Activated CD4-positive, alpha-beta memory T cell treated with anti-CD3 and anti-CD28 coated beads, Interleukin-2, amount 10 ng/mL, durations not matched to agents 7 days and 5 days (primary cell): Measurements from ENCODE around the gene GCFC2. TPM values are rescaled to one million over a fixed set of nuclear protein-coding genes. Genes with fewer than 3 reads are reported as not detected.
"Not testable (repeated sequence)": the region's sequence is repeated elsewhere in the genome, so short reads cannot be mapped to it uniquely, and the experiment has no call there.

Experiments used
- CTCF ChIA-PET: fragments of 350-600 bp; sonication (Branson Sonifier 250); formaldehyde crosslinking; loops from one replicate; lab custom pipeline; 2021; ENCODE audit warnings: antibody characterized with exemption, inconsistent platforms; lab: Charles Lee
- POLR2A ChIA-PET: fragments of 350-600 bp; sonication (Branson Sonifier 250); formaldehyde crosslinking; loops from one replicate; lab custom pipeline; 2021; ENCODE audit warnings: antibody characterized with exemption; lab: Charles Lee
- DNase-seq: peaks from one replicate; pipeline ENCODE4 v3.0.0-alpha.2; 2020
- H3K27ac Mint-ChIP-seq: one replicate; pipeline ENCODE4 v1.8.0; 2021; ENCODE audit warnings: mild to moderate bottlenecking, mixed read lengths
- H3K27me3 Mint-ChIP-seq: one replicate; pipeline ENCODE4 v1.8.0; 2021; ENCODE audit warnings: mixed read lengths
- H3K36me3 Mint-ChIP-seq: one replicate; pipeline ENCODE4 v1.8.0; 2021; ENCODE audit warnings: low read depth, mixed read lengths
- H3K4me1 Mint-ChIP-seq: one replicate; pipeline ENCODE4 v1.8.0; 2021; ENCODE audit warnings: mixed read lengths
- H3K4me3 Mint-ChIP-seq: one replicate; pipeline ENCODE4 v1.8.0; 2021; ENCODE audit warnings: mild to moderate bottlenecking, mixed read lengths
- H3K9me3 Mint-ChIP-seq: one replicate; pipeline ENCODE4 v1.8.0; 2021; ENCODE audit warnings: mixed read lengths
- total RNA-seq, 2 experiments: library from RNA; stranded (reverse); gene quantifications; one replicate each; pipeline ENCODE4 v1.2.3, GENCODE V29; 2021

The GCFC2 gene
- total RNA-seq, 2 experiments from 2014 or later: 20.4 to 21.6 TPM

DNA sequence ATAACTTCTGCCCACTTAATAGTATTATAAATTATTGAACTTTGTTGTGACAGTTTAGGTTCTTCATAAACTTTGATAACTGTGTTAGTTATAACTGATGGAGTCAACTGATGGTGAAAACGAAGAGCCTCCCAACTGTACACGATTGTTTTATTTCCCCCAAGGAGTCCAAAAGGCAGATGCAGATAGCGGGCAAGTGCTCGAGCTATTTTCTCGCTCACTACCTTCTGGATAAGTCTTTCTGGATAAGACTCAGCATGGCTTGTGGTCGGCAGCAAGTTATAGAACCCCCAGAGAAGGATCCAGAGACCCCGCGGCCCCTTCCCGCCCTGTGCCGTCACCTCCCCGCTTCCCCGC lies 517 bp downstream of the GCFC2 start:
- Mint-ChIP-seq H3K27ac (peak overlapping the region; percentile 92), H3K27me3 (no peaks in the 10 kb centered on the region), H3K36me3 (peaks cover 11% of the 10 kb centered on the region), H3K4me1 (peaks cover 36% of the 10 kb centered on the region), H3K4me3 (peak overlapping the region; percentile 88), H3K9me3 (no peaks in the 10 kb centered on the region)
- ChIA-PET CTCF (interaction anchor here (2.7 kb wide), 1 partner anchor 32 kb away, joined by 7 read pairs; no protein-coding TSS in a partner anchor), POLR2A (interaction anchor here (0.6 to 2.8 kb wide), 6 partner anchors 12 to 1056 kb away, joined by 3 to 11 read pairs (median 4); partner anchors contain the start of genes MRPL19 and SEMA4F)
- DNase-seq: no peak

DNA sequence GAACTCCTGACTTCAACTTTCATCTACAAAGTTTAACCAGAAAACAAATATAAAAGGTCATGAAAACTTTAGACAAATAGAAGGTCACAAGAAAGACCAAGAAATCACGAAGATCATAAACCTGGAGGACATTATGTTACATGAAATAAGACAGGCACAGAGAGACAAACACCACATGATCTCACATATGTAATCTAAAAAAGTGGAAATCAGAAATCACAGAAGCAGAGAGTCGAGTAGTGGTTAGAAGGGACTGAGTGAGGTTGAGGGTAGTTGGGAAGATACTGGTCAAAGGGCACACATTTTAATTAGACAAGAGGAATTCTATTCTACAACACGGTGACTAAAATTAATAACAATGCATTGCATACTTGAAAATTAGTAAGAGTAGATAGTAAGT lies 1.4 kb downstream of the GCFC2 start:
- CTCF ChIA-PET: interaction anchor here (1.7 to 2.7 kb wide), 4 partner anchors 31 to 69 kb away, joined by 5 to 7 read pairs (median 6); partner anchors contain the start of gene MRPL19

DNA sequence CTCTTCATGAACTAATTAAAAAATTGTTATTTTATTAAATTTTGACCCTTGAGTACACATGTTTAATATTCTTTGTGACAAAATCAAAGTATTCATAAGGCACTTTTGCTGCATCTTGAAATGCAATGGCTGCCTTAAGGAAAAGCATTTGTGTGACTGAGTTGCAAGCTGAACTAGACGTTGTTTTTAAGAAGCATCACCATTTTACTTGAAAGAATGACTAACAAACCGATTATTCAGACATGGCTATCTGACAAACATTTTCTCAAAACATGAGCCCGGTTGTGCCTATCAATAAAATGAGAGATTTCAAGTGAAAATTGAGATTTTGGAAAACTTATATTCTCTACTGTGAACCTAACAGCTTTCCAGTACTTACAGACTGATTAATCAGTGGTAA lies 2.8 kb downstream of the GCFC2 start:
- Mint-ChIP-seq H3K36me3 (peaks cover 27% of the 10 kb centered on the region), H3K9me3 (no peaks in the 10 kb centered on the region), H3K4me3 (no peak overlapping the region), H3K27ac (no peak overlapping the region), H3K4me1 (peaks cover 34% of the 10 kb centered on the region), H3K27me3 (no peaks in the 10 kb centered on the region)
- ChIA-PET POLR2A (interaction anchor here (1.7 kb wide), 1 partner anchor 10 kb away, joined by 3 read pairs; no protein-coding TSS in a partner anchor), CTCF (interaction anchor here (0.6 to 1.8 kb wide), 5 partner anchors 28 to 1322 kb away, joined by 3 to 7 read pairs (median 5); partner anchors contain the start of gene MRPL19)
- no peak for DNase-seq

More for the DNA sequence above, 1.4 kb downstream of the GCFC2 start:
- Mint-ChIP-seq H3K4me1 (peaks cover 34% of the 10 kb centered on the region), H3K36me3 (peaks cover 20% of the 10 kb centered on the region), H3K27ac (peak overlapping the region; percentile 3), H3K4me3 (peak overlapping the region; percentile 65), H3K9me3 (no peaks in the 10 kb centered on the region), H3K27me3 (no peaks in the 10 kb centered on the region)
- DNase-seq: no peak
- POLR2A ChIA-PET: interaction anchor here (1.7 to 2.8 kb wide), 2 partner anchors 11 to 62 kb away, joined by 3 to 11 read pairs; partner anchors contain the start of gene MRPL19

DNA sequence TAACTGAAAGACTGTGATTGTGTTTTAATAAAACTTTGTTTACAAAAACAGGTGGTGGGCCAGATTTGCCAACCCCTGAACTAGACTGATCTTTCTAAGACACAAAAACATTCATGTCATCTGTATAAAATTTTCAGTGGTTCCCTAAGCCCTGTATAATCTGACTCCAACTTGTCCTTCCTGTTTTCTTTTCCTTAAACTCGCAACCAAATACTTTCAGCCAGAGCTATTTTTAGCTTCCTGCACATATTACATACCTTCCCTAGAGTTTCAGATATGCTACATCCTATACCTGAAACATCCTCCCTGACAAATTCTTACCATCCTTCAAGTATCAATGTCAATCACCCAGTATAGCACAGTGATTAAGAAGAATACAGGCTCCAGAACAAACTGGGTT lies 4.8 kb downstream of the GCFC2 start:
- Mint-ChIP-seq H3K4me1 (peaks cover 28% of the 10 kb centered on the region), H3K36me3 (peaks cover 43% of the 10 kb centered on the region), H3K27ac (no peak overlapping the region), H3K4me3 (no peak overlapping the region), H3K27me3 (no peaks in the 10 kb centered on the region), H3K9me3 (no peaks in the 10 kb centered on the region)
- CTCF ChIA-PET: no interaction called here
- POLR2A ChIA-PET: no interaction called here
- no peak for DNase-seq

DNA sequence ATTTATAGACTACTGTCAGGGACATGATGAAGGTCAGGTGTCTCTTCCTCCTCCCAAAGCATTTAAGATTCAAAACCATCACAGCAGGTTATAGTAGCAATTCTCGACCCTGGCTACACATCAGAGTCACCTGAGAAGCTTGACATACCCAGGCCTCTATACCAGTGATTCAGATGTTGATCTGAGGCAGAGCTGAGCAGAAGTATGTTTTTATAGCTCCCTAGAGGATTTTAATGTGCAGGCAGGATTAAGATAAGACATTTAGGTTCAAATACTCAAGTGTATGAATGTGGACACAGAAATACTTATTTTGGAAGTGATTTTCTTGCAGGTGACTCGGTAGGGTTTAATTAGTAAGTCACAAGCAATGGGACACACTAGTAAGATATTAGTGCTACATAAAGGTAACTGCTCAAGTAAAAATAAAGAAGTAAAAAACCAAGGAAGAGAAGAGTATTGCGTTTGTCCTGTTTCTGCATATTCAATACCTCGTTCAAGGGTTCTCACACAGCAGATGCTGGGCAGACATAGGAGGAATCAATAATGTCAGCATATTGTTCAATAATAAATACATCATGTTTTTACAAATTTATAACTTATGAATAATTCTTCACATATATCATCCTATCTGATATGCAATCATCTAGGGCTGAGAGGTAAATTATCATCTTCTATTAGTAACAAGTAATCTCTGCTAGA lies 7.0 kb downstream of the GCFC2 start:
- H3K4me3 Mint-ChIP-seq: no peak overlapping the region
- H3K27me3 Mint-ChIP-seq: no peaks in the 10 kb centered on the region
- CTCF ChIA-PET: interaction anchor here (1.2 kb wide), 1 partner anchor 9 kb away, joined by 3 read pairs; no protein-coding TSS in a partner anchor
- no peak overlapping the region for H3K27ac Mint-ChIP-seq
- peaks cover 22% of the 10 kb centered on the region for H3K4me1 Mint-ChIP-seq
- DNase-seq: no peak
- H3K9me3 Mint-ChIP-seq: no peaks in the 10 kb centered on the region
- POLR2A ChIA-PET: no interaction called here
- peaks cover 54% of the 10 kb centered on the region for H3K36me3 Mint-ChIP-seq

DNA sequence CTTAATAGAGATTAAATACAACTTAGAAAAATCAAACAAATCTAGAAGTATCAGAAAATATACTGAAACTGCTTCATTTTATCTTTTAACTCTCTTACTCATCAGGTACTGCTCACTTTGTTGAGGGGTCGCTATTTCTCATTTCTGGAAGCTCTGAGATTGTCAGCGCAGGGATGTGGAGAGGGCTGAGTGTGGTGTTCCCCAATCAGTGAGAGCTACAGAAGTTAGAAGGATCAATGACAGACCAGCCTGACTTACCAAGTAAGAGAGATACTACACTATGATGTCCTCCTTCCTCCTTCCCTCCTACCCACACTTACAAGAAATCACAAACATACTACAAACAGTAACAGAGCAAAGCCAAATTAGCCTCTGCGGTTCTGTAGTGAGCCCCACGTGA lies 8.1 kb downstream of the GCFC2 start:
- peaks cover 55% of the 10 kb centered on the region for H3K36me3 Mint-ChIP-seq
- no peaks in the 10 kb centered on the region for H3K9me3 Mint-ChIP-seq
- peaks cover 15% of the 10 kb centered on the region for H3K4me1 Mint-ChIP-seq
- CTCF ChIA-PET: interaction anchor here (1.2 kb wide), 1 partner anchor 8 kb away, joined by 3 read pairs; no protein-coding TSS in a partner anchor
- no peak overlapping the region for H3K4me3 Mint-ChIP-seq
- no peak for DNase-seq
- POLR2A ChIA-PET: no interaction called here
- H3K27ac Mint-ChIP-seq: no peak overlapping the region
- no peaks in the 10 kb centered on the region for H3K27me3 Mint-ChIP-seq

DNA sequence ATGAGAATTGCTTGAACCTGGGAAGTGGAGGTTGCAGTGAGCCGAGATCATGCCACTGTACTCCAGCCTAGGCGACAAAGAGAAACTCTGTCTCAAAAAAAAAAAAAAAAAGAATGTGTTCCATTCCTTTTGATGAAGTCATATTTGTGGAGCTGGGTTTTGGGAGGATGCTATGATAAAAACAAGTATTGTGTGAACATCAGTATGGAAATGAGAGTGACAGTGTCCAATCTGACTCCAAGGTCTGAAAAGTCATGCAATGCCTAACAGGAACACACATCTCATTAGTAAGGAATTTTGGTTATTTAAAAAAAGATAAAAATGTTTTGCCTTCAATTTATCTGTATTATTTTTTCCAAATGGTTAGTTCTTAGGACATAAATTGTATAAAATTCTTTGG lies 11.8 kb downstream of the GCFC2 start:
- H3K27ac Mint-ChIP-seq: no peak overlapping the region
- ChIA-PET POLR2A (interaction anchor here (1.2 kb wide), 1 partner anchor 10 kb away, joined by 3 read pairs; no protein-coding TSS in a partner anchor), CTCF (no interaction called here)
- H3K9me3 Mint-ChIP-seq: no peaks in the 10 kb centered on the region
- no peaks in the 10 kb centered on the region for H3K27me3 Mint-ChIP-seq
- no peaks in the 10 kb centered on the region for H3K4me1 Mint-ChIP-seq
- H3K4me3 Mint-ChIP-seq: no peak overlapping the region
- H3K36me3 Mint-ChIP-seq: peaks cover 46% of the 10 kb centered on the region
- DNase-seq: no peak

DNA sequence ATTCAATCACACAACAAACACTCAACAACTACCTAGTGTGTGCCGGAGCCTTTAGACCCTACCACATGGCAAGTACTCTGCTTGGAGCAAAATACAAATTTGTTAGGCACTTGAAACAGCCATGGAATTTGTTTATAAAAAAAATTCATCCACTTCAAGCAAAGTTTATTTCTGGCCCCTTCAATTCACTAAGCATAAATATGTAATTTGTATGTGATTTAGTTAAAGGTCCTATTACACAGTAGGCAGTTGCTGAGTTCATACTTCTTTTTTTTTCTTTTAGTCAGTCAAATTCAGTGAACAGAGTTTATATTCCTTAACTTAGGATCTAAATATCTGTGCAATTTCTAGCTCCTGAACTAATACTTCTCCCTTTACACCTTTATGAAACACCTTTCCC lies 22.5 kb downstream of the GCFC2 start:
- POLR2A ChIA-PET: no interaction called here
- no peak for DNase-seq
- H3K27ac Mint-ChIP-seq: no peak overlapping the region
- H3K9me3 Mint-ChIP-seq: no peaks in the 10 kb centered on the region
- H3K4me1 Mint-ChIP-seq: peaks cover 7% of the 10 kb centered on the region
- peaks cover 47% of the 10 kb centered on the region for H3K36me3 Mint-ChIP-seq
- CTCF ChIA-PET: interaction anchor here (1.2 kb wide), 1 partner anchor 12 kb away, joined by 5 read pairs; no protein-coding TSS in a partner anchor
- H3K4me3 Mint-ChIP-seq: no peak overlapping the region
- no peaks in the 10 kb centered on the region for H3K27me3 Mint-ChIP-seq

DNA sequence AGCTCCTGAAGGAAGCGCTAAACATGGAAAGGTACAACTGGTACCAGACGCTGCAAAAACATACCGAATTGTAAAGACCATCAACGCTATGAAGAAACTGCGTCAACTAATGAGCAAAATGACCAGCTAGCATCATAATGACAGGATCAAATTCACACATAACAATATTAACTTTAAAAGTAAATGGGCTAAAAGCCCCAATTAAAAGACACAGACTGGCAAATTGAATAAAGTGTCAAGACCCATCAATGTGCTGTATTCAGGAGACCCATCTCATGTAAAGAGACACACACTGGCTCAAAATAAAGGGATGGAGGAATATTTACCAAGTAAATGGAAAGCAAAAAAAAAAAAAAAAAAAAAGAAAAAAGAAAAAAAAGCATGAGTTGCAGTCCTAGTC lies 27.3 kb downstream of the GCFC2 start:
- H3K9me3 Mint-ChIP-seq, H3K27me3 Mint-ChIP-seq, H3K27ac Mint-ChIP-seq, H3K4me1 Mint-ChIP-seq, POLR2A ChIA-PET, DNase-seq, H3K4me3 Mint-ChIP-seq: not testable (repeated sequence)
- CTCF ChIA-PET: interaction anchor here (1.7 kb wide), 1 partner anchor 19 kb away, joined by 3 read pairs; no protein-coding TSS in a partner anchor
- peaks cover 33% of the 10 kb centered on the region for H3K36me3 Mint-ChIP-seq

DNA sequence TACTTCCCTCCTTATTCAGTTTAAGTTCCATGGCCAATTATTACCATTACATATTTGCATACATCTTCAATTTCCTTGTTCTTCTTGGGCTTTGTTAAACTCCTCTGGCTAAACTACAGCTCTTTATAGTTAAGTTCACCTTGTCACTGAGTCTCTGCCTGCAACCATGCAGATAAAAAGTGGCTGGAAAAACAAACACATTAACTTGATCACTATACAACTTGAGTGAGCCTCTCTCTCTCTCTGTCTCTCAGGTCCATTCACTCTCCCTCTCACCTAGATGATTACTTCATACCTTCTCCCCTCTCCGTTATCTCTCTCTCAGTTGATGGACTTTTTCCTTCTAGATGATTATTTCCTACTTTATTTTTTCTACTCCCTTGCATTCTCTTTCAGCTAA lies 30.3 kb downstream of the GCFC2 start:
- Mint-ChIP-seq H3K36me3 (peaks cover 19% of the 10 kb centered on the region), H3K9me3 (no peaks in the 10 kb centered on the region), H3K4me1 (peaks cover 12% of the 10 kb centered on the region), H3K27ac (no peak overlapping the region), H3K4me3 (no peak overlapping the region), H3K27me3 (no peaks in the 10 kb centered on the region)
- ChIA-PET CTCF (interaction anchor here (1.1 kb wide), 1 partner anchor 39 kb away, joined by 3 read pairs; no protein-coding TSS in a partner anchor), POLR2A (no interaction called here)
- no peak for DNase-seq

DNA sequence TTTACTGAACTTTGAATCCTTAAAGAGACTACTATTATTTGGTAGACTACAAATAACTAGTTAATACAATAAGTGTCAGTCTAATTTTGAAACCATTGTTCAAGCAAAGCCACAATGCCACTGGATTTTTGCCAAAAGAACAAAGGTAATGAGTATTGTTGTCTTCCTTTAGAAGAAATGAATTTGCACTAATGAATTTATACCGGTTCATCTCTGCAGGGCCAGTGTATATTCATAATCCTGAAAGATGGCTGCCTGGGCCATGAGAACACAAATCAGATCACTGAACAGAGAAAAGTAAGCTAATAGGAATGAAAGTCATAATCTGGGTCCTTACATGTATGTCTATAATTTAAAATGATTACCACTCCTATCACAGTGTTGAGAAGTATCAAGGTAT lies 31.2 kb downstream of the GCFC2 start:
- Mint-ChIP-seq H3K4me1 (peaks cover 12% of the 10 kb centered on the region), H3K27ac (no peak overlapping the region), H3K36me3 (peaks cover 13% of the 10 kb centered on the region), H3K27me3 (no peaks in the 10 kb centered on the region), H3K4me3 (no peak overlapping the region), H3K9me3 (no peaks in the 10 kb centered on the region)
- ChIA-PET CTCF (interaction anchor here (0.5 to 1.2 kb wide), 4 partner anchors 10 to 40 kb away, joined by 3 to 4 read pairs (median 4); no protein-coding TSS in a partner anchor), POLR2A (no interaction called here)
- DNase-seq: no peak

DNA sequence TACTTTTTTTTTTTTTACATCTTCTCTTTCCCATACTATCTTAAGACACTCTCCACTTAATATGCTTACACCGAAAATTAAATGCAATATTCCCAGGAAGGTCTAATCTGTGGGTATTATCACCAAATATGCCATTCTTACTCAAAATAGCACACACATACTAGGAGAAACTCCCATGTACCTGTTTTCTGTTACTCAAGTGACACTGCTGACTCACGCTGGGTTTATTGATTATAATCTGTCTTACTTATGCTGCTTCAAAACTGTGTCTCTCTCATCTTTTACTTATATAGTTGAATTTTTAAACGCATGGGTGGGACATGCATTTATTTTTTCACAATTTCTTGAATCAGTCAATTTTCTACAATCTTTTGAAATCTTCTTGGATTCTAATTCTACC lies 34.3 kb downstream of the GCFC2 start:
- Mint-ChIP-seq H3K27ac (no peak overlapping the region), H3K27me3 (no peaks in the 10 kb centered on the region), H3K4me3 (no peak overlapping the region), H3K9me3 (no peaks in the 10 kb centered on the region), H3K36me3 (peaks cover 15% of the 10 kb centered on the region), H3K4me1 (peaks cover 7% of the 10 kb centered on the region)
- ChIA-PET POLR2A (interaction anchor here (1.0 kb wide), 1 partner anchor 36 kb away, joined by 3 read pairs; no protein-coding TSS in a partner anchor), CTCF (interaction anchor here (0.7 to 2.6 kb wide), 17 partner anchors 8 to 47 kb away, joined by 3 to 24 read pairs (median 6); partner anchors contain the start of gene MRPL19)
- no peak for DNase-seq

DNA sequence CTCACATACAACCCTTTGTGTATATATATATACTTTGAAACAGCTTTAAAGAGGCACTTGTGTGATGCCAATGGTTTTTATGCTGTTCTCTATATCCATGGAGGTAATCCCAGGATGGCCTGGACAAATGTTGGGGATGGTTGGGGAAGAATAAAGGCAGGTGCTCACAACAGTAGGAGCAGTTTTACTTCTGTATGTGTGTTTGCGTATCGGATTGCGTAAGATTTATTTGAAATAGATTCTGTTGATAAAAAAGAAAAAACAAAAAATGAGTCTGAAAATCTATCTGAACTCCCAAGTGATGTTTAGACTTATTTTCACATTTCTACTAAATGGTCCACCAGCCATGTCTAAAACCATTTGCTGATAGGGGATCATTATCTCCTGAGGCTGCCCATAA lies 34.8 kb downstream of the GCFC2 start:
- ChIA-PET CTCF (interaction anchor here (1.2 to 2.6 kb wide), 4 partner anchors 9 to 35 kb away, joined by 6 to 24 read pairs (median 16); partner anchors contain the start of gene MRPL19), POLR2A (no interaction called here)
- Mint-ChIP-seq H3K36me3 (peaks cover 21% of the 10 kb centered on the region), H3K27me3 (no peaks in the 10 kb centered on the region), H3K9me3 (no peaks in the 10 kb centered on the region), H3K4me1 (peaks cover 7% of the 10 kb centered on the region), H3K4me3 (no peak overlapping the region), H3K27ac (no peak overlapping the region)
- no peak for DNase-seq
